ENCODE results near the gene UBA6. TPM values are rescaled to one million over a fixed set of nuclear protein-coding genes. Genes with fewer than 3 reads are reported as not detected.
A peak's percentile ranks its signal among the peaks of the same experiment; 100 is the strongest.

Gene UBA6
- total and polyA plus RNA-seq, 2 donors (not counting 1 experiment from before 2014, with no cell fraction given), result 90.0 to 92.8 TPM

GRCh38 chr4:67699603-67700002 is 1.4 kb downstream of the UBA6 start:
- H3K9ac ChIP-seq (ENCODE audit: insufficient read depth, low read length), result no peak overlapping the region
- peaks cover 42% of the 10 kb centered on the region for H3K79me2 ChIP-seq (ENCODE audit: control insufficient read depth, insufficient read depth, low read length)
- no peak for TF ChIP-seq CTCF (conservative IDR thresholded peaks at IDR 0.05 in 1 of 2, IDR thresholded peaks at IDR 0.05 in 1 of 2; ENCODE audit: low read depth in 1 of 2, low read length in 2 of 2)
- no peak for TF ChIP-seq EZH2 (IDR thresholded peaks at IDR 0.05; ENCODE audit: low read length, missing control alignments)
- H3K36me3 ChIP-seq (ENCODE audit: control insufficient read depth, insufficient read depth, low read length), result no peaks in the 10 kb centered on the region
- H3K9me3 ChIP-seq (ENCODE audit: control insufficient read depth, insufficient read depth, low read depth, low read length), result no peaks in the 10 kb centered on the region
- H2AFZ ChIP-seq (ENCODE audit: low read length), result no peak overlapping the region
- H3K4me1 ChIP-seq (ENCODE audit: control insufficient read depth, extremely low read depth, insufficient read depth, low read length), result no peaks in the 10 kb centered on the region
- H4K20me1 ChIP-seq (ENCODE audit: control insufficient read depth, extremely low read depth, insufficient read depth, low read length), result no peaks in the 10 kb centered on the region
- H3K27ac ChIP-seq (ENCODE audit: insufficient read depth, low read length), result peak overlapping the region; percentile 95
- H3K4me3 ChIP-seq (replicated peaks in 1 of 4; ENCODE audit: control extremely low read depth in 1 of 4, insufficient read depth in 1 of 4, low read depth in 3 of 4, low read length in 4 of 4), result peak overlapping the region; percentile 84 to 99 (median 94)
- DNase-seq (ENCODE audit: low read depth in 2 of 2), result no peak
- no peaks in the 10 kb centered on the region for H3K27me3 ChIP-seq (ENCODE audit: control insufficient read depth, insufficient read depth, low read length)
- peak overlapping the region; percentile 80 for H3K4me2 ChIP-seq (ENCODE audit: extremely low read depth, insufficient read depth, low read length)

GRCh38 chr4:67697860-67698687 is 2.9 kb downstream of the UBA6 start:
- no peak for TF ChIP-seq EZH2 (IDR thresholded peaks at IDR 0.05; ENCODE audit: low read length, missing control alignments)
- no peak for TF ChIP-seq CTCF (conservative IDR thresholded peaks at IDR 0.05 in 1 of 2, IDR thresholded peaks at IDR 0.05 in 1 of 2; ENCODE audit: low read depth in 1 of 2, low read length in 2 of 2)
- peaks cover 42% of the 10 kb centered on the region for H3K79me2 ChIP-seq (ENCODE audit: control insufficient read depth, insufficient read depth, low read length)
- DNase-seq (ENCODE audit: low read depth in 2 of 2), result no peak
- no peaks in the 10 kb centered on the region for H4K20me1 ChIP-seq (ENCODE audit: control insufficient read depth, extremely low read depth, insufficient read depth, low read length)
- H3K9me3 ChIP-seq (ENCODE audit: control insufficient read depth, insufficient read depth, low read depth, low read length), result no peaks in the 10 kb centered on the region
- no peaks in the 10 kb centered on the region for H3K36me3 ChIP-seq (ENCODE audit: control insufficient read depth, insufficient read depth, low read length)
- peak overlapping the region; percentile 7 for H3K4me2 ChIP-seq (ENCODE audit: extremely low read depth, insufficient read depth, low read length)
- no peak overlapping the region for H3K4me3 ChIP-seq (replicated peaks in 1 of 4; ENCODE audit: control extremely low read depth in 1 of 4, insufficient read depth in 1 of 4, low read depth in 3 of 4, low read length in 4 of 4)
- no peak overlapping the region for H3K27ac ChIP-seq (ENCODE audit: insufficient read depth, low read length)
- H2AFZ ChIP-seq (ENCODE audit: low read length), result no peak overlapping the region
- H3K9ac ChIP-seq (ENCODE audit: insufficient read depth, low read length), result no peak overlapping the region
- no peaks in the 10 kb centered on the region for H3K4me1 ChIP-seq (ENCODE audit: control insufficient read depth, extremely low read depth, insufficient read depth, low read length)
- no peaks in the 10 kb centered on the region for H3K27me3 ChIP-seq (ENCODE audit: control insufficient read depth, insufficient read depth, low read length)

- H3K27ac ChIP-seq (ENCODE audit: insufficient read depth, low read length), result no peak overlapping the region
- no peak overlapping the region for H3K4me2 ChIP-seq (ENCODE audit: extremely low read depth, insufficient read depth, low read length)
- no peak for DNase-seq (ENCODE audit: low read depth in 2 of 2)
- H3K36me3 ChIP-seq (ENCODE audit: control insufficient read depth, insufficient read depth, low read length), result no peaks in the 10 kb centered on the region
- H3K4me1 ChIP-seq (ENCODE audit: control insufficient read depth, extremely low read depth, insufficient read depth, low read length), result no peaks in the 10 kb centered on the region
- no peak overlapping the region for H3K9ac ChIP-seq (ENCODE audit: insufficient read depth, low read length)
- no peaks in the 10 kb centered on the region for H3K9me3 ChIP-seq (ENCODE audit: control insufficient read depth, insufficient read depth, low read depth, low read length)
- no peak overlapping the region for H2AFZ ChIP-seq (ENCODE audit: low read length)
- TF ChIP-seq CTCF (conservative IDR thresholded peaks at IDR 0.05 in 1 of 2, IDR thresholded peaks at IDR 0.05 in 1 of 2; ENCODE audit: low read depth in 1 of 2, low read length in 2 of 2) (no peak), EZH2 (IDR thresholded peaks at IDR 0.05; ENCODE audit: low read length, missing control alignments) (no peak)
- H3K27me3 ChIP-seq (ENCODE audit: control insufficient read depth, insufficient read depth, low read length), result no peaks in the 10 kb centered on the region
- H3K4me3 ChIP-seq (replicated peaks in 1 of 4; ENCODE audit: control extremely low read depth in 1 of 4, insufficient read depth in 1 of 4, low read depth in 3 of 4, low read length in 4 of 4), result no peak overlapping the region
- peaks cover 42% of the 10 kb centered on the region for H3K79me2 ChIP-seq (ENCODE audit: control insufficient read depth, insufficient read depth, low read length)
- H4K20me1 ChIP-seq (ENCODE audit: control insufficient read depth, extremely low read depth, insufficient read depth, low read length), result no peaks in the 10 kb centered on the region
Measured at GRCh38 chr4:67696061-67696460, 4.9 kb downstream of the UBA6 start.
